ENCODE data around the gene PTCD2.
"Not testable (repeated sequence)": the region's sequence is repeated elsewhere in the genome, so short reads cannot be mapped to it uniquely, and the experiment has no call there.

Gene PTCD2

DNA sequence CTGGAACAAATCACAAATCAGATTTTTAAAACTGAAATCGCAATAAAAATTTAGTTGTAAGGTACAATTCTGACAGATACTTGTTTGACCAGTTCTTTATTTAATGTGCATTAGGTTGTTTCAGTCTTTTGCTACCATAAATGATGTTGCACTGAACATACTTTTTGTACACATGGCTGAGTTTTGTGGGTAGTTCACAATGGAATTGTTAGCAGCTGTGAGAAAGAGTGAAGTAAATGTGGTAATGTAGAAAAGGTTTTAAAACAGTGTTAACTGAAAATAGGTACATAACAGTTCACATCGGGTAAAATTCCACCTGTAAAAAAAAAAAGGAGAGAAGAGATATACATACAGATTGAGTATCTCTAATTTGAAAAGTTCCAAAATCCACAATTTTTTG, 25.7 kb upstream of the PTCD2 start:
- no peak for DNase-seq
- in situ Hi-C loops (cut with MboI; ENCODE audit: low pct_unique_long_range_greater_than_20kb, low sequenced_read_pairs): no loop called here

DNA sequence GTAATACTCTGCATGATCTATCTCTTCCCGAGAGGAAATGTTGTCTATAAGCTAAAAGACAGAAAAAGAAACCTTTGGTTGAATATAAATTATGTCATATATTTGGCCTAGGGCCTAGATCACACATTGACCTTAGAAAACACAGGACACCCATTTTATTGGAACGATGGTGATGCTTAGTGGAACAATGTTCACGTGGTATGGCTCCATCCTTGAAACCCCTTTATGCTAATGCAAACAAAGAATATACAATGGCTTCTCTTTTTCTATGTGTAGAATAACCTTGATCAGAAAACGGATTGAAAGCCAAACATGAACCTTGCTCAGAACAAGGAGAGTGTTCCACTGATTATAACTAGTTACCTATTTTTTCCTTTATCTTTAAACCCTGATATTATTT, 24.6 kb upstream of the PTCD2 start:
- in situ Hi-C loops (cut with MboI; ENCODE audit: low pct_unique_long_range_greater_than_20kb, low sequenced_read_pairs): no loop called here
- no peak for DNase-seq

DNA sequence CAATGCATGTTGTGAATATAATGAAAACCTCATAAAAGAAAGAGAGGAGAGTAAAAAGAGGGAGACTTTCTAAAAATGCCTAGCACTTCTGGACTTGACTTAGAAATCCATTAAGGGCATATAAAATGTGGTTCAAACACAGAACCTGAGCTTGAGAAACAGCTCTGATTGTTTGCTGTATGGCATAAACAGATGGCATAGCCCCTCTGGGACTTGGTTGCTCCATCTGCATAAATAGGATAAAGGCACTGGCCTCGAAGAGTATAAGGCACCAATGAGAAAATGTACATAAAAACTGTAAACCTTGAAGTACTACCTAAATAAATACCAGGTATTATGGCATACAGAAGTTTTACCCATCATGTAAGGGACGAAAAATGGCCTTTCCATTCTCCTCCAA, 23.9 kb upstream of the PTCD2 start:
- no peak for DNase-seq
- in situ Hi-C loops (cut with MboI; ENCODE audit: low pct_unique_long_range_greater_than_20kb, low sequenced_read_pairs): no loop called here

GRCh38 chr5:72298136-72298535, 22.0 kb upstream of the PTCD2 start:
- in situ Hi-C loops (cut with MboI; ENCODE audit: low pct_unique_long_range_greater_than_20kb, low sequenced_read_pairs): not testable (repeated sequence)

DNA sequence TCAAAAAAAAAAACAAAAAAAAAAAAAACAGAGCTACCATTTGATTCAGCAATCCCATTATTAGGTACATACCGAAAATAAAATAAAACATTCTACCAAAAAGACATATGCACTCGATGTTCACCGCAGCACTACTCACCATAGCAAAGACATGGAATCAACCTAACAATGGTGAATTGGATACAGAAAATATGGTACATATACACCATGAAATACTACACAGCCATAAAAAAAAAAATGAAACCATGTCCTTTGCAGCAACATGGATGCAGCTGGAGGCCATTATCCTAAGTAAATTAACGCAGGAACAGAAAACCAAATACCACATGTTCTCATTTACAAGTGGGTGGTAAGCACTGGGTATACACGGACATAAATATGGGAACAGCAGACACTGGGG, 21.5 kb upstream of the PTCD2 start:
- in situ Hi-C loops (cut with MboI; ENCODE audit: low pct_unique_long_range_greater_than_20kb, low sequenced_read_pairs): no loop called here
- no peak for DNase-seq

More at GRCh38 chr5:72298136-72298535, 22.0 kb upstream of the PTCD2 start:
- DNase-seq: peak; percentile 23

DNA sequence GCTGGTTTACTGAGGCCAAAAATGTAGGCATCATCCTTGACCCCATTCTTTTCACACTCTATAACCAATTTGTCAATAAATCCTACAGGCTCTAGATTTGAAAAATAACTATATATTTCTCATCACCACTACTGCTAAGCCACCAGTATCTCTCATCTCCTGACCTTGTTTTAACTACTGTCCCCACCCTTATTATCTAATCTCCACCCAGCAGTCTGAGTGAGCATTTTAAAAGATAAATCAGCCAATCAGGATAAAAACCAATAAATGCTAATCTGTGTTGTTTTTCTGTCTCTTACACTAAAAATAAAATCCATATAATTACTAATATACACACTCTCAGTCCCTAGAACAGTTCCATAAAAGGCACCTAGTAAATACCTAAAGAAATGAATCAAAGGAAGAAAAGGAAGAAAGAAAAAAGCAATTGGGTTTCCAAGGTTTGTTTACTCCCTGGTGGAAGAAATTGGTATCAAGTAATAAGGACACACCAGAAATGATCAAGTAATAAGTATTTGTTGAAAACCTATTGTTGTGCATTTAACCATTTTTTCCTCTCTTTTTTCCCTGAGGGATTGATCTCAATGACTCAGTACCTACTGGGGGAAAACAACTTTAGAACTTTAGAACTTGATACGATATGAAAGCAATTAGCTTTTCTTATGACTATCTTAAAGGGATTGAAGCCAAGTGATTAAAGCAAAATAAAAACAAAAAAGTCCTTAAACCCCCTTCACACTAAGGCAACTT, 19.4 kb upstream of the PTCD2 start:
- in situ Hi-C loops (cut with MboI; ENCODE audit: low pct_unique_long_range_greater_than_20kb, low sequenced_read_pairs): no loop called here
- DNase-seq: no peak

DNA sequence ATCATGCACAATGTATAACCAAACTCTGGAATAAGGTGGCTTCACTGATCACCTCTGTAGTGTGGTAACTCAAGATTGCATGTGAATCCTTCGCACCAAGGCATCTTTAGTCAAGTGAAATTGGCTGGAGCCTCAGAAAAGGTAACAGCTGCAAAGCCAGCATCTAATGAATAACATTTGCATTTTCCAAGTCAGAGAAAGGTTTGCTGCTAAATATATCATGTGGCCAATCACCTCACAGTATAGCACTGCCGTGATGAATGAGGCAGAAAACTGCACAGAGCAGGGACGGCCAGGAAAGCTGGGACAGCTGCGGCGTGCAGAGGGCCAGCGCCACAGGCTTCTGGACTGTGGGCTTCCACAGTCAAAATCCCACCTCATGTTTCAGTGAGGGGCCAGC, 18.6 kb upstream of the PTCD2 start:
- in situ Hi-C loops (cut with MboI; ENCODE audit: low pct_unique_long_range_greater_than_20kb, low sequenced_read_pairs): no loop called here
- no peak for DNase-seq

- no peak for DNase-seq
- in situ Hi-C loops (cut with MboI; ENCODE audit: low pct_unique_long_range_greater_than_20kb, low sequenced_read_pairs): no loop called here
Observed at GRCh38 chr5:72302171-72302570, 18.0 kb upstream of the PTCD2 start.

GRCh38 chr5:72305194-72306142, 14.7 kb upstream of the PTCD2 start:
- DNase-seq: no peak
- in situ Hi-C loops (cut with MboI; ENCODE audit: low pct_unique_long_range_greater_than_20kb, low sequenced_read_pairs): no loop called here

- no peak for DNase-seq
- in situ Hi-C loops (cut with MboI; ENCODE audit: low pct_unique_long_range_greater_than_20kb, low sequenced_read_pairs): no loop called here
Observed at GRCh38 chr5:72307573-72307967, 12.6 kb upstream of the PTCD2 start.

DNA sequence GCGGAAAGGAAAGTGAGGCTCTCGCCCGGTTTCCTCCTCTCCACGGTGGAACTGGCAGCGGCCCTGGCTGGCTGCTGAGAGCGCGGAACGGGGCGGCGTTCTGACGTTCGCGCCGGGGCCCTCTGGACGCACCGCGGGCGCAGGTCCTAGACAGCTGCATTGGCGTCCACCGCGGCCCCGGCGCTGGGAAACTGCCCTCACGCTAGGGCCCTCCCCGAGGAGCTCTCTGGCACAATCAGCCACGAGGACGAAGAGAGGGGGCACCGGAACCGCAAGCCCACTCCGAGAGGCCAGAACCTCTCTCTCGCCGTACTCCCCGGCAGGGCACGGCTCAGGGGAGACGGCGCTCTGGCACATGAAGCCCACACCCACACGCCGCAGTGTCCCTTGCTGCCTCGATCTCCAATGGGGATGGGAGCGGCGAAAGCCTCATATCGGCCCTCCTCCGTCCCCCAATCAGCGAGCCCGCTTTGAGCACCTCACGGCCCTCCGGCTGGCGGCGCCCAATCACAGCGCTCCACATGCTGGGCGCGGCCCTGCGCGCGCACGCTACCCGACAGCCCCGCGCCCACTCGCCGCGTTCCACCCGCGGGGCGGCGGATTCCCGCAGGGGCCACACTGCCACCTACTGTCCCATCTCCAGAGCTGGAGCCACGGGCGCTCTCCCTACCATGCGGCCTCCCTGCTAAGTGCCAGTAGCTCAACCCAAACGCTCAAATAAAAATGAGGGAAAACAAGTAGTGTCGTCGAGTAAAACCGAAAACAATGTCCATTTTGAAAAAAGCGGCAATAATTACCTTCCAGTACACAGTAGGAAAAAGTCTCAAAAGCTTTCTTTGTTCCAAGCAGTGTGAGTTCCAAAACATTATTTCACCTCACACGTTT, 12.0 kb upstream of the PTCD2 start:
- peak; percentile 98 for DNase-seq
- in situ Hi-C loops (cut with MboI; ENCODE audit: low pct_unique_long_range_greater_than_20kb, low sequenced_read_pairs): no loop called here

DNA sequence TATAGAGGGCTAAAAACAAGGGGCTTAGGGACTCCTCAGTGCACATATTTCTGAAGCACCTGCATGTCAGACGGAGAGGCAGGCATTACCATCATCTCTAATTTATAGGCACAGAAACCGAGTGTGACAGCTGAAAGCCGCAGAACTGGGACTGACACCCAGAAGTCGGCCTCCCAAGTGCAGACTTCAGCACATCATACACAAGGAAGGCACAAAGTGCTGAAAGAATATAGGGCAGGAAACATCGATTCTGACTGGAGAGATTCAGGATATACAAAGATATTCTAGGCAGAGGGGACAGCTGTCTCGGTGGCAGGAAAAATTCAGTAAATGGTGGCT, 11.4 kb upstream of the PTCD2 start:
- DNase-seq: no peak
- in situ Hi-C loops (cut with MboI; ENCODE audit: low pct_unique_long_range_greater_than_20kb, low sequenced_read_pairs): no loop called here

DNA sequence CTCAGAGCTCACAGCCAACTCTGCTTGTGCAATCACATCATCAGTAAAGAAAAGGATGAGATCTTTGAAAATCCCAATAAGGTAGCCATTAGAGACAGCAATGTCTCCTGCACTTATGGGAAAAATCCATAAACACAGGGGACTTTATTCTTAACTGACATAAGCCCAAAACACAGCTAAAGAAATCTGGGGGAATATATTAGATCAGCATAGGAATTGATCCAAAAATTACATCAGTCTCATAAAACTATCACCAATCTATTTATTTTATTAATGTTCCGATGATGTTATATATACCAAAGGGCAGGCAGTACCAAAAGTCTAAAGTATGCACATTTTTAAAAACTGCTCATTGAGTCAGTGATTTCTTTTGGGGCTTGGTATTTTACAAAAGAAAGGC, 7.0 kb upstream of the PTCD2 start:
- DNase-seq: no peak
- in situ Hi-C loops (cut with MboI; ENCODE audit: low pct_unique_long_range_greater_than_20kb, low sequenced_read_pairs): no loop called here

- in situ Hi-C loops (cut with MboI; ENCODE audit: low pct_unique_long_range_greater_than_20kb, low sequenced_read_pairs): no loop called here
- DNase-seq: peak; percentile 18
Observed at GRCh38 chr5:72314571-72315172, 5.5 kb upstream of the PTCD2 start.

GRCh38 chr5:72319435-72319975, 668 bp upstream of the PTCD2 start:
- in situ Hi-C loops (cut with MboI; ENCODE audit: low pct_unique_long_range_greater_than_20kb, low sequenced_read_pairs): not testable (repeated sequence)

GRCh38 chr5:72324189-72324825, 4.1 kb downstream of the PTCD2 start:
- DNase-seq: no peak
- in situ Hi-C loops (cut with MboI; ENCODE audit: low pct_unique_long_range_greater_than_20kb, low sequenced_read_pairs): no loop called here

More at GRCh38 chr5:72319435-72319975, 668 bp upstream of the PTCD2 start:
- DNase-seq: not testable (repeated sequence)

DNA sequence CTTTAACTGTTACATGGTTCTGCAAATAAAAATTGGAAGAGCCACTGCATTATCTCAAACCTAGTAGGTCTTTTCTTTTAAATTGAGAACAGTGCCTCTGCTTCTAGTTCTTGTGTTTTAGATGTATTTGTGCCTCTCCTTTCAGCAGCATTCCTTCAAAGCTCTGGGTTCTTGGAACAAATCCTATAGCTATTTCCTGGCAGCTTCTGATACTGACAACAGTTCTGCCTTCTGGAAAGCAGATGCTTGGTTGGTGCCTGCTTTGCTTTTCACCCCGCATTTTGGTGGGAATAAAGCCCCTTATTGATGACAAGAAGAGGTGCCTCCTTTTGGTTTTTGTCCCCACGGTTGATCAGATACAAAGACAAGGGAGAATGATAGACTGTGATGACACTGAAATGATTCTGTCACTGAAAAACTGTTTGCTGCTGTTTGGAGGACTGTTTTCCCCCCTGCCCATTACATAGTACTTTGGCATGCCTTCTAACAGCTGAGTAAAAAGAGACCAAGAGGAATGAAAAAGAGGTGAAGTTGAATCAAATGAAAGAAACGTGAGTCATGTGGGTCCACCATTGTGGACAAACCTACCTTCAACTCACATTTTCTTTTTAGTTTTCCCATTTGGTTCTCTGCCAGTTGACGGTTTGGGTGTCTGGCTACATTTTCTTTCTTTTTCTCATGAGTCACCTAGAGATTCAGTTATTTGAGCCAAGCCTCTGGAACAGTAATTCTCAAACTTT, 5.6 kb downstream of the PTCD2 start:
- DNase-seq: no peak
- in situ Hi-C loops (cut with MboI; ENCODE audit: low pct_unique_long_range_greater_than_20kb, low sequenced_read_pairs): no loop called here

DNA sequence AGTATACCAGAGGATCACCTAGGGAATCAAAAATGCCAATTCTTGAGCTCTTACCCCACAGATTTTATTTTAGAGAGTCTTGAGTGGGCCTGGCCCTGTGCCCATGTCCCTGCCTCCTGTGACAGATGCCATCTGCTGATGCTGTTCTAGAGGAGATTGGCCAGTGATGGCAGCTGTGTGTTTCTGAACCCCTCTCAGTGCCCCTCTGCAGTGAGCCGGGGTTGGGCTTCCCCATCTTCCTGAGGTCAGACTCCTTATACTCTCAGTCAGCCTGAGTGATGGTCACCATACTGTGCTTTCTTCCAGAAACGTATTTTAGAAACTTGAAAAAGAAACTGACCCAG, 6.1 kb downstream of the PTCD2 start:
- DNase-seq: no peak
- in situ Hi-C loops (cut with MboI; ENCODE audit: low pct_unique_long_range_greater_than_20kb, low sequenced_read_pairs): no loop called here
